ENCODE measurements around the gene RAB28.

- no peak for TF ChIP-seq GATA2 (IDR thresholded peaks at IDR 0.05; ENCODE audit: low read depth, low read length)
- no peak for TF ChIP-seq GATA3 (IDR thresholded peaks at IDR 0.05; ENCODE audit: low read depth, low read length)
Observed at GRCh38 chr4:13528821-13529127, 44.6 kb upstream of the RAB28 start.
